ENCODE data around the gene GNL3L.

- TF ChIP-seq CTCF (IDR thresholded peaks at IDR 0.05): no peak
- no peak for TF ChIP-seq POLR2A (IDR thresholded peaks at IDR 0.05)
These were observed 33.5 kb upstream of the GNL3L start for GRCh38 chrX:54496517-54496852.

All from uterus (tissue), 2 donors.